ENCODE data around the gene SUMF1.

GRCh38 chr3:4458961-4459360 lies 8.1 kb downstream of the SUMF1 start:
- TF ChIP-seq FOXA1 (IDR thresholded peaks at IDR 0.05) (no peak), SUZ12 (IDR thresholded peaks at IDR 0.05) (no peak), TARDBP (IDR thresholded peaks at IDR 0.05) (no peak), BHLHE40 (IDR thresholded peaks at IDR 0.05; ENCODE audit: borderline replicate concordance) (no peak), NFRKB (IDR thresholded peaks at IDR 0.05) (no peak), ZNF384 (IDR thresholded peaks at IDR 0.05) (no peak), CTBP1 (IDR thresholded peaks at IDR 0.05; ENCODE audit: borderline replicate concordance) (no peak), SP1 (IDR thresholded peaks at IDR 0.05) (no peak)

All from HEK293T (cell line).